ENCODE data around the gene HMOX1.

HMOX1 gene

GRCh38 chr22:35400501-35400790, 19.6 kb downstream of the HMOX1 start:
- H3K9me2 ChIP-seq (replicated peaks; ENCODE audit: control insufficient read depth, low read length), result no peaks in the 10 kb centered on the region
- H3K27me3 ChIP-seq (ENCODE audit: control insufficient read depth, low read length), result no peaks in the 10 kb centered on the region
- peak overlapping the region; percentile 96 for H3K4me3 ChIP-seq (ENCODE audit: low read length)
- peak overlapping the region; percentile 81 for H3K27ac ChIP-seq (ENCODE audit: low read depth, low read length)
- H4K20me1 ChIP-seq (ENCODE audit: control insufficient read depth, insufficient read depth, low read depth, low read length), result peaks cover 3% of the 10 kb centered on the region; the same call in 1 of the 2 replicates
- peaks cover 52% of the 10 kb centered on the region for H3K79me2 ChIP-seq (ENCODE audit: control insufficient read depth, low read length)
- H3K4me2 ChIP-seq (ENCODE audit: low read length), result peak overlapping the region; percentile 79
- H3K4me1 ChIP-seq (ENCODE audit: control insufficient read depth, low read length), result peaks cover 58% of the 10 kb centered on the region
- H3K9me3 ChIP-seq (ENCODE audit: control insufficient read depth, insufficient read depth, low read length), result no peaks in the 10 kb centered on the region
- peaks cover 57% of the 10 kb centered on the region for H3K36me3 ChIP-seq (ENCODE audit: control insufficient read depth, low read length)
- TF ChIP-seq CTCF (IDR thresholded peaks at IDR 0.05; ENCODE audit: low read depth, low read length, poor library complexity, severe bottlenecking), result no peak
- TF ChIP-seq EZH2phosphoT487 (IDR thresholded peaks at IDR 0.05; ENCODE audit: borderline replicate concordance, low read length), result no peak
- peaks cover 5% of the 10 kb centered on the region for H3F3A ChIP-seq (ENCODE audit: control insufficient read depth, insufficient read depth)

GRCh38 chr22:35401863-35402262, 21.0 kb downstream of the HMOX1 start:
- Histone ChIP-seq H3K4me1 (ENCODE audit: control insufficient read depth, low read length) (peaks cover 61% of the 10 kb centered on the region), H3K4me3 (ENCODE audit: low read length) (peak overlapping the region; percentile 96), H3K27ac (ENCODE audit: low read depth, low read length) (peak overlapping the region; percentile 31; the same call in 1 of the 2 replicates), H3K4me2 (ENCODE audit: low read length) (peak overlapping the region; percentile 79), H3K79me2 (ENCODE audit: control insufficient read depth, low read length) (peaks cover 52% of the 10 kb centered on the region), H3F3A (ENCODE audit: control insufficient read depth, insufficient read depth) (peaks cover 7% of the 10 kb centered on the region), H3K36me3 (ENCODE audit: control insufficient read depth, low read length) (peaks cover 71% of the 10 kb centered on the region), H3K9me2 (replicated peaks; ENCODE audit: control insufficient read depth, low read length) (no peaks in the 10 kb centered on the region), H4K20me1 (ENCODE audit: control insufficient read depth, insufficient read depth, low read depth, low read length) (peaks cover 3% of the 10 kb centered on the region; the same call in 1 of the 2 replicates), H3K27me3 (ENCODE audit: control insufficient read depth, low read length) (no peaks in the 10 kb centered on the region), H3K9me3 (ENCODE audit: control insufficient read depth, insufficient read depth, low read length) (no peaks in the 10 kb centered on the region)
- TF ChIP-seq EZH2phosphoT487 (IDR thresholded peaks at IDR 0.05; ENCODE audit: borderline replicate concordance, low read length) (no peak), CTCF (IDR thresholded peaks at IDR 0.05; ENCODE audit: low read depth, low read length, poor library complexity, severe bottlenecking) (no peak)

GRCh38 chr22:35403356-35403755, 22.5 kb downstream of the HMOX1 start:
- H3K9me3 ChIP-seq (ENCODE audit: control insufficient read depth, insufficient read depth, low read length), result no peaks in the 10 kb centered on the region
- peaks cover 17% of the 10 kb centered on the region for H3F3A ChIP-seq (ENCODE audit: control insufficient read depth, insufficient read depth)
- peaks cover 3% of the 10 kb centered on the region; the same call in 1 of the 2 replicates for H4K20me1 ChIP-seq (ENCODE audit: control insufficient read depth, insufficient read depth, low read depth, low read length)
- TF ChIP-seq CTCF (IDR thresholded peaks at IDR 0.05; ENCODE audit: low read depth, low read length, poor library complexity, severe bottlenecking) (no peak), EZH2phosphoT487 (IDR thresholded peaks at IDR 0.05; ENCODE audit: borderline replicate concordance, low read length) (no peak)
- no peaks in the 10 kb centered on the region for H3K27me3 ChIP-seq (ENCODE audit: control insufficient read depth, low read length)
- peak overlapping the region; percentile 79; the same call in 1 of the 2 replicates for H3K4me2 ChIP-seq (ENCODE audit: low read length)
- H3K36me3 ChIP-seq (ENCODE audit: control insufficient read depth, low read length), result peaks cover 86% of the 10 kb centered on the region
- H3K9me2 ChIP-seq (replicated peaks; ENCODE audit: control insufficient read depth, low read length), result no peaks in the 10 kb centered on the region
- no peak overlapping the region for H3K27ac ChIP-seq (ENCODE audit: low read depth, low read length)
- peaks cover 59% of the 10 kb centered on the region for H3K4me1 ChIP-seq (ENCODE audit: control insufficient read depth, low read length)
- no peak overlapping the region for H3K4me3 ChIP-seq (ENCODE audit: low read length)
- H3K79me2 ChIP-seq (ENCODE audit: control insufficient read depth, low read length), result peaks cover 52% of the 10 kb centered on the region

Measured in DOHH2 (cell line).